Panc1 (cell line): ENCODE results near the gene CUL4A. TPM values are rescaled to one million over a fixed set of nuclear protein-coding genes. Genes with fewer than 3 reads are reported as not detected.

ENCODE experiments used
- ATAC-seq: fragments of 200-7000 bp; cut with Tn5 transposase; 2 replicates; pipeline ENCODE4 v1.9.1; 2020; ENCODE audit warnings: mild to moderate bottlenecking, moderate library complexity
- BruUV-seq: library from RNA; stranded (reverse); fragments of 400-500 nt; replicated peaks from 2 replicates; lab custom pipeline; 2021; lab: Mats Ljungman, UMichigan
- CTCF ChIA-PET: fragments of 300-600 bp; sonication (Branson Sonifier 250); formaldehyde crosslinking; loops from one replicate; lab custom pipeline; 2022; ENCODE audit warnings: antibody characterized with exemption; lab: Charles Lee
- POLR2A ChIA-PET: fragments of 300-600 bp; sonication (Branson Sonifier 250); formaldehyde crosslinking; loops from one replicate; lab custom pipeline; 2022; ENCODE audit warnings: antibody characterized with exemption; lab: Charles Lee
- DNase-seq: peaks from one replicate; pipeline ENCODE4 v3.0.0-alpha.2; 2010; ENCODE audit warnings: low read depth, low spot score
- H3K27ac ChIP-seq: 2 replicates; pipeline ENCODE4 v1.5.1; 2011; ENCODE audit warnings: mild to moderate bottlenecking, low read length, inconsistent platforms
- H3K27me3 ChIP-seq: fragments of 200-500 bp; sonication (Bioruptor generic); 2 replicates; pipeline ENCODE4 v1.6.0; 2014; ENCODE audit warnings: low read length, inconsistent platforms; ENCODE audit not compliant: control insufficient read depth, insufficient read depth
- H3K36me3 ChIP-seq: fragments of 200-500 bp; sonication (Bioruptor generic); 2 replicates; pipeline ENCODE4 v1.5.1; 2014; ENCODE audit warnings: inconsistent platforms, mild to moderate bottlenecking, low read length, moderate library complexity; ENCODE audit not compliant: control insufficient read depth, insufficient read depth
- H3K4me1 ChIP-seq: 2 replicates; pipeline ENCODE4 v1.5.1; 2011; ENCODE audit warnings: inconsistent platforms, mild to moderate bottlenecking, low read length, moderate library complexity; ENCODE audit not compliant: control insufficient read depth, insufficient read depth
- H3K4me3 ChIP-seq, 2 experiments: 2 replicates each; pipeline ENCODE4 v1.5.1; 2011 to 2012; ENCODE audit warnings: low read depth in 2 of 2, low read length in 2 of 2, mild to moderate bottlenecking in 2 of 2, inconsistent platforms in 1 of 2, moderate library complexity in 1 of 2
- H3K9me3 ChIP-seq: fragments of 200-500 bp; sonication (Bioruptor generic); 2 replicates; pipeline ENCODE4 v1.5.1; 2014; ENCODE audit warnings: low read depth, mild to moderate bottlenecking, inconsistent platforms, low read length, moderate library complexity; ENCODE audit not compliant: control insufficient read depth, insufficient read depth
- POLR2AphosphoS5 ChIP-seq: IDR thresholded peaks from 2 replicates; pipeline ENCODE4 v1.6.1; 2012; ENCODE audit warnings: mild to moderate bottlenecking, low read depth, low read length, moderate library complexity
- SIN3A ChIP-seq: IDR thresholded peaks from 2 replicates; pipeline ENCODE4 v1.6.1; 2012; ENCODE audit warnings: low read depth, mild to moderate bottlenecking, low read length, moderate library complexity, borderline replicate concordance; ENCODE audit not compliant: insufficient read depth
- TCF7L2 ChIP-seq: IDR thresholded peaks from 2 replicates; pipeline ENCODE4 v1.6.1; 2011; ENCODE audit warnings: mild to moderate bottlenecking, low read depth, low read length, inconsistent platforms
- in situ Hi-C: cut with HindIII; loops from 2 replicates; pipeline ENCODE4 v1.10.0; 2016; ENCODE audit warnings: low sequenced_read_pairs, low pct_unique_long_range_greater_than_20kb
- intact Hi-C: fragments of 100-400 bp; cut with micrococcal nuclease; formaldehyde crosslinking; loops from one replicate; pipeline ENCODE4 v1.10.0; 2022; ENCODE audit not compliant: unreplicated experiment
- total RNA-seq: library from RNA; stranded (reverse); gene quantifications from one replicate; pipeline ENCODE4 v1.2.1, GENCODE V29; 2021; ENCODE audit not compliant: unreplicated experiment
- TF ChIP-seq, protein P1 (sequence below): fragments of 450-650 bp; IDR thresholded peaks from 2 replicates; pipeline ENCODE4 v1.5.1; 2017; ENCODE audit warnings: mild to moderate bottlenecking
- TF ChIP-seq, protein P2 (sequence below), 2 experiments: IDR thresholded peaks; 2 replicates each; pipeline ENCODE4 v1.6.1; 2011 to 2012; ENCODE audit warnings: low read depth in 2 of 2, control low read depth in 1 of 2, low read length in 1 of 2, mild to moderate bottlenecking in 1 of 2, moderate library complexity in 1 of 2; ENCODE audit not compliant: insufficient read depth in 1 of 2

Gene CUL4A
- total RNA-seq, 1 experiment from 2014 or later, result 80.8 TPM

DNA sequence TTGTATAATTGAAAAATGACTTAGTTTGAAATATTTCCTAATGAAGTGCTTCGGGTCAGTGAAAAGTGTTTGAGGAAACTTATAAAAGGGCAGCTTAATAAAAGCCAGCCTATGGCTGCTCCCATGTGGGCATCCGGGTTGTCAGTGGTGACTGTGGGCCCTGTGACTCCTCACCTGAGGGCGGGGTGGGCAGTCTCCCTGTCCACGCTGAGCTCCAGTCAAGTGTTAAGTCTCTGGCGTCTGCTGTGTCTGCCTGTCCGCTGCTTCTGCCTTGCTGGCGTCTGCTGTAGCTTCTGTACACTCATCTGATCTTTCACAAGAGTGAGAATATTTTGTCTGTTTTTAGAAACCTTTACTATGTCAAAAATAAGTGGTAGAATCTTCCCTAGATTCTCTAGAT, 94.7 kb downstream of the CUL4A start:
- Histone ChIP-seq H3K9me3 (no peaks in the 10 kb centered on the region), H3K4me1 (no peaks in the 10 kb centered on the region), H3K27me3 (no peaks in the 10 kb centered on the region), H3K4me3 (no peak overlapping the region), H3K27ac (no peak overlapping the region), H3K36me3 (no peaks in the 10 kb centered on the region)
- no peak for DNase-seq
- TF ChIP-seq SIN3A (no peak), POLR2AphosphoS5 (no peak), TCF7L2 (no peak)
- TF ChIP-seq, protein P1, sequence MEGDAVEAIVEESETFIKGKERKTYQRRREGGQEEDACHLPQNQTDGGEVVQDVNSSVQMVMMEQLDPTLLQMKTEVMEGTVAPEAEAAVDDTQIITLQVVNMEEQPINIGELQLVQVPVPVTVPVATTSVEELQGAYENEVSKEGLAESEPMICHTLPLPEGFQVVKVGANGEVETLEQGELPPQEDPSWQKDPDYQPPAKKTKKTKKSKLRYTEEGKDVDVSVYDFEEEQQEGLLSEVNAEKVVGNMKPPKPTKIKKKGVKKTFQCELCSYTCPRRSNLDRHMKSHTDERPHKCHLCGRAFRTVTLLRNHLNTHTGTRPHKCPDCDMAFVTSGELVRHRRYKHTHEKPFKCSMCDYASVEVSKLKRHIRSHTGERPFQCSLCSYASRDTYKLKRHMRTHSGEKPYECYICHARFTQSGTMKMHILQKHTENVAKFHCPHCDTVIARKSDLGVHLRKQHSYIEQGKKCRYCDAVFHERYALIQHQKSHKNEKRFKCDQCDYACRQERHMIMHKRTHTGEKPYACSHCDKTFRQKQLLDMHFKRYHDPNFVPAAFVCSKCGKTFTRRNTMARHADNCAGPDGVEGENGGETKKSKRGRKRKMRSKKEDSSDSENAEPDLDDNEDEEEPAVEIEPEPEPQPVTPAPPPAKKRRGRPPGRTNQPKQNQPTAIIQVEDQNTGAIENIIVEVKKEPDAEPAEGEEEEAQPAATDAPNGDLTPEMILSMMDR, result no peak
- TF ChIP-seq, protein P2, sequence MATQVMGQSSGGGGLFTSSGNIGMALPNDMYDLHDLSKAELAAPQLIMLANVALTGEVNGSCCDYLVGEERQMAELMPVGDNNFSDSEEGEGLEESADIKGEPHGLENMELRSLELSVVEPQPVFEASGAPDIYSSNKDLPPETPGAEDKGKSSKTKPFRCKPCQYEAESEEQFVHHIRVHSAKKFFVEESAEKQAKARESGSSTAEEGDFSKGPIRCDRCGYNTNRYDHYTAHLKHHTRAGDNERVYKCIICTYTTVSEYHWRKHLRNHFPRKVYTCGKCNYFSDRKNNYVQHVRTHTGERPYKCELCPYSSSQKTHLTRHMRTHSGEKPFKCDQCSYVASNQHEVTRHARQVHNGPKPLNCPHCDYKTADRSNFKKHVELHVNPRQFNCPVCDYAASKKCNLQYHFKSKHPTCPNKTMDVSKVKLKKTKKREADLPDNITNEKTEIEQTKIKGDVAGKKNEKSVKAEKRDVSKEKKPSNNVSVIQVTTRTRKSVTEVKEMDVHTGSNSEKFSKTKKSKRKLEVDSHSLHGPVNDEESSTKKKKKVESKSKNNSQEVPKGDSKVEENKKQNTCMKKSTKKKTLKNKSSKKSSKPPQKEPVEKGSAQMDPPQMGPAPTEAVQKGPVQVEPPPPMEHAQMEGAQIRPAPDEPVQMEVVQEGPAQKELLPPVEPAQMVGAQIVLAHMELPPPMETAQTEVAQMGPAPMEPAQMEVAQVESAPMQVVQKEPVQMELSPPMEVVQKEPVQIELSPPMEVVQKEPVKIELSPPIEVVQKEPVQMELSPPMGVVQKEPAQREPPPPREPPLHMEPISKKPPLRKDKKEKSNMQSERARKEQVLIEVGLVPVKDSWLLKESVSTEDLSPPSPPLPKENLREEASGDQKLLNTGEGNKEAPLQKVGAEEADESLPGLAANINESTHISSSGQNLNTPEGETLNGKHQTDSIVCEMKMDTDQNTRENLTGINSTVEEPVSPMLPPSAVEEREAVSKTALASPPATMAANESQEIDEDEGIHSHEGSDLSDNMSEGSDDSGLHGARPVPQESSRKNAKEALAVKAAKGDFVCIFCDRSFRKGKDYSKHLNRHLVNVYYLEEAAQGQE (IDR thresholded peaks at IDR 0.05; ENCODE audit: insufficient read depth in 1 of 2, low read depth in 2 of 2, low read length in 1 of 2), result no peak
- CTCF ChIA-PET, result no interaction called here
- in situ Hi-C loops (no loop called here), intact Hi-C loops (no loop called here)
- ATAC-seq, result no peak
- BruUV-seq, result no TSS peak
- POLR2A ChIA-PET, result no interaction called here

DNA sequence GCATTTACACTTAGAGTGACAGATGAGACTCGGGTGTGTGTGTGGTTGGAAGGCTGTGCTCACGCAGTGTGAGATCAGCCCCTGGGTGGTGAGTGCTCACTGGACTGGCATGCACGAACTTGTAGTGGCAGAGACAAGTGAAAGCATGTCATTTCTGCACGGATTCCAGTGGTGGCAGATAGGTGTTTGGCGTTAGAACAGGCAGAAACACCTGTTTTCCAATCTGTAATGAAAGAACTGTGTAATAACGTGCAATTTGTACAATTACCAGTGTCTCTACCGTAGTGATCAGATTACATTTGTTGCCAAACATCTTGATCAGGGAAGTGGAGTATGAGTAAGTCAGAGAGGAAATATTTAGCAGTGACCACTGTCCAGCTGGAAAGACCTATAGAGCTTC, 95.8 kb downstream of the CUL4A start:
- in situ Hi-C loops (no loop called here), intact Hi-C loops (no loop called here)
- H3K4me3 ChIP-seq, result no peak overlapping the region
- H3K4me1 ChIP-seq, result no peaks in the 10 kb centered on the region
- no TSS peak for BruUV-seq
- TF ChIP-seq, protein P2 (IDR thresholded peaks at IDR 0.05; ENCODE audit: insufficient read depth in 1 of 2, low read depth in 2 of 2, low read length in 1 of 2), result no peak
- no peak for TF ChIP-seq TCF7L2
- H3K36me3 ChIP-seq, result 0 out of 2 replicates have a peak, but pooled peaks cover 3% of the 10 kb centered on the region
- H3K27me3 ChIP-seq, result no peaks in the 10 kb centered on the region
- no peak for ATAC-seq
- H3K27ac ChIP-seq, result no peak overlapping the region
- ChIA-PET POLR2A (no interaction called here), CTCF (interaction anchor here (0.6 kb wide), 1 partner anchor 23 kb away, joined by 13 read pairs; no protein-coding TSS in a partner anchor)
- DNase-seq, result no peak
- no peaks in the 10 kb centered on the region for H3K9me3 ChIP-seq
